Subcutaneous abdominal adipose tissue (tissue), 5 donors: ENCODE results near the gene PSMA5.
A peak's percentile ranks its signal among the peaks of the same experiment; 100 is the strongest.
"Not testable (repeated sequence)": the region's sequence is repeated elsewhere in the genome, so short reads cannot be mapped to it uniquely, and the experiment has no call there.

Experiments
- H3K27ac ChIP-seq: one replicate; pipeline ENCODE4 v1.7.0; 2013; ENCODE audit warnings: low read depth, mild to moderate bottlenecking, inconsistent platforms, low read length, moderate library complexity
- H3K27me3 ChIP-seq, 5 donors: one replicate each; pipeline ENCODE4 v1.7.0; 2013; ENCODE audit warnings: low read length in 5 of 5, inconsistent platforms in 1 of 5; ENCODE audit not compliant: control insufficient read depth in 5 of 5, insufficient read depth in 4 of 5
- H3K36me3 ChIP-seq, 5 donors: one replicate each; pipeline ENCODE4 v1.7.0; 2013; ENCODE audit warnings: low read length in 5 of 5; ENCODE audit not compliant: control insufficient read depth in 5 of 5, insufficient read depth in 5 of 5
- H3K4me1 ChIP-seq, 5 donors: one replicate each; pipeline ENCODE4 v1.7.0; 2013; ENCODE audit warnings: low read length in 5 of 5, mild to moderate bottlenecking in 3 of 5, moderate library complexity in 1 of 5; ENCODE audit not compliant: control insufficient read depth in 5 of 5, insufficient read depth in 5 of 5
- H3K4me3 ChIP-seq, 5 donors: one replicate each; pipeline ENCODE4 v1.7.0; 2013; ENCODE audit warnings: low read length in 5 of 5, low read depth in 1 of 5
- H3K9ac ChIP-seq, 5 donors: one replicate each; pipeline ENCODE4 v1.7.0; 2013; ENCODE audit warnings: low read length in 5 of 5, mild to moderate bottlenecking in 4 of 5, moderate library complexity in 3 of 5
- H3K9me3 ChIP-seq, 5 donors: one replicate each; pipeline ENCODE4 v1.7.0; 2013; ENCODE audit warnings: low read length in 5 of 5; ENCODE audit not compliant: control insufficient read depth in 5 of 5
- donor health status: healthy.
- donor health status: healthy.
- donor health status: healthy.
- donor health status: healthy.
- donor health status: healthy.

Gene PSMA5

GRCh38 chr1:109426281-109427170 is at the start of gene PSMA5:
TSS of gene PSMA5 (minus strand) at chr1:109426448. CDS start at chr1:109426330, 118 bp downstream.
- H3K4me3 ChIP-seq: peak within 1 kb of the TSS; percentile 74 to 97 (median 84)
- no peaks in the 10 kb centered on the region for H3K9me3 ChIP-seq
- H3K36me3 ChIP-seq: peaks cover 0 to under 1% (median under 1%) of the 10 kb centered on the region in 5 donors
- H3K27me3 ChIP-seq: no peaks in the 10 kb centered on the region
- peak within 1 kb of the TSS; percentile 88 for H3K27ac ChIP-seq
- peak within 1 kb of the TSS; percentile 78 to 95 (median 89) for H3K9ac ChIP-seq
- H3K4me1 ChIP-seq: peaks cover 3 to 28% (median 27%) of the 10 kb centered on the region in 5 donors

- Histone ChIP-seq H3K4me3 (no peak overlapping the region), H3K9ac (no peak overlapping the region), H3K4me1 (peaks cover 0 to 1% (median 0%) of the 10 kb centered on the region in 5 donors), H3K9me3 (no peaks in the 10 kb centered on the region), H3K27ac (no peak overlapping the region), H3K36me3 (peaks cover 0 to 7% (median 0%) of the 10 kb centered on the region in 5 donors), H3K27me3 (peaks cover 0 to 17% (median 0%) of the 10 kb centered on the region in 5 donors)
Measured at GRCh38 chr1:109475261-109475660, 49.0 kb upstream of the PSMA5 start.

- Histone ChIP-seq H3K27me3 (peaks cover 0 to 20% (median 0%) of the 10 kb centered on the region in 5 donors), H3K9me3 (no peaks in the 10 kb centered on the region), H3K27ac (no peak overlapping the region), H3K9ac (no peak overlapping the region), H3K36me3 (peaks cover 0 to 3% (median 0%) of the 10 kb centered on the region in 5 donors), H3K4me3 (no peak overlapping the region), H3K4me1 (peaks cover 0 to 1% (median 0%) of the 10 kb centered on the region in 5 donors)
Measured at GRCh38 chr1:109474697-109475096, 48.4 kb upstream of the PSMA5 start.

GRCh38 chr1:109473284-109474057 is 47.2 kb upstream of the PSMA5 start:
- H3K4me1 ChIP-seq, H3K36me3 ChIP-seq, H3K4me3 ChIP-seq, H3K9ac ChIP-seq, H3K9me3 ChIP-seq, H3K27ac ChIP-seq: not testable (repeated sequence)
- H3K27me3 ChIP-seq: peaks cover 0 to 20% (median 0%) of the 10 kb centered on the region in 5 donors

GRCh38 chr1:109472779-109473178 is 46.5 kb upstream of the PSMA5 start:
- Histone ChIP-seq H3K27ac (no peak overlapping the region), H3K4me3 (no peak overlapping the region), H3K4me1 (peaks cover 0 to 1% (median 0%) of the 10 kb centered on the region in 5 donors), H3K27me3 (peaks cover 0 to 21% (median 5%) of the 10 kb centered on the region in 5 donors), H3K9me3 (no peaks in the 10 kb centered on the region), H3K36me3 (no peaks in the 10 kb centered on the region), H3K9ac (no peak overlapping the region)

- H3K27ac ChIP-seq: no peak overlapping the region
Measured at GRCh38 chr1:109470245-109470644, 44.0 kb upstream of the PSMA5 start.

GRCh38 chr1:109468903-109469302 is 42.7 kb upstream of the PSMA5 start:
- Histone ChIP-seq H3K27ac (no peak overlapping the region), H3K27me3 (peaks cover 0 to 16% (median 5%) of the 10 kb centered on the region in 5 donors)

More at GRCh38 chr1:109470245-109470644, 44.0 kb upstream of the PSMA5 start:
- H3K27me3 ChIP-seq: peaks cover 0 to 16% (median 5%) of the 10 kb centered on the region in 5 donors
- no peaks in the 10 kb centered on the region for H3K36me3 ChIP-seq
- peaks cover 0 to 18% (median 15%) of the 10 kb centered on the region in 5 donors for H3K4me1 ChIP-seq
- H3K9me3 ChIP-seq: no peaks in the 10 kb centered on the region
- H3K9ac ChIP-seq: no peak overlapping the region
- H3K4me3 ChIP-seq: no peak overlapping the region

GRCh38 chr1:109468061-109468460 is 41.8 kb upstream of the PSMA5 start:
- Histone ChIP-seq H3K9ac (no peak overlapping the region), H3K4me1 (peaks cover 0 to 20% (median 18%) of the 10 kb centered on the region in 5 donors), H3K4me3 (no peak overlapping the region), H3K36me3 (no peaks in the 10 kb centered on the region), H3K27me3 (peaks cover 0 to 16% (median 5%) of the 10 kb centered on the region in 5 donors), H3K9me3 (no peaks in the 10 kb centered on the region), H3K27ac (no peak overlapping the region)

More at GRCh38 chr1:109468903-109469302, 42.7 kb upstream of the PSMA5 start:
- H3K9ac ChIP-seq: no peak overlapping the region
- no peaks in the 10 kb centered on the region for H3K36me3 ChIP-seq
- H3K4me3 ChIP-seq: no peak overlapping the region
- no peaks in the 10 kb centered on the region for H3K9me3 ChIP-seq
- H3K4me1 ChIP-seq: peaks cover 0 to 20% (median 18%) of the 10 kb centered on the region in 5 donors

GRCh38 chr1:109467301-109467777 is 41.1 kb upstream of the PSMA5 start:
- Histone ChIP-seq H3K9ac (peak overlapping the region in 2 of 5 donors; percentile 25 to 32), H3K4me1 (peaks cover 0 to 20% (median 18%) of the 10 kb centered on the region in 5 donors), H3K27me3 (peaks cover 0 to 16% (median 7%) of the 10 kb centered on the region in 5 donors), H3K27ac (no peak overlapping the region), H3K9me3 (no peaks in the 10 kb centered on the region), H3K36me3 (no peaks in the 10 kb centered on the region), H3K4me3 (peak overlapping the region in 3 of 5 donors; percentile 62 to 77 (median 62))
